ENCODE data around the gene CD52. TPM values are rescaled to one million over a fixed set of nuclear protein-coding genes. Genes with fewer than 3 reads are reported as not detected.

Gene CD52
- total and polyA plus RNA-seq, 2 of the 13 experiments (the other 11 are each of a cell fraction or from before 2014, with no cell fraction given): 0.32 TPM; not detected in 1

DNA sequence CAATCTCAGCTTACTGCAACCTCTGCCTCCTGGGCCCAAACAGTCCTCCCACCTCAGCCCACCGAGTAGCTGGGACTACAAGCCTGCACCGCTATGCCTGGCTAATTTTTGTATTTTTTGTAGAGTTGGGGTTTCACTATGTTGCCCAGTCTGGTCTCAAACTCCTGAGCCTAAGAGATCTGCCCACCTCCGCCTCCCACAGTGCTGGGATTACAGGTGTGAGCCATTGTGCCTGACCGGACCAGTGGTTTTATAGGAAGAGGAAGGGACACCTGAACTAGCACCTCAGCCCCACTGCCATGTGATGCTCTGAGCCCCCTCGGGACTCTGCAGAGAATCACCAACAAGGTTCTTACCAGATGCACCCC is 32.1 kb downstream of the CD52 start:
- H3K79me2 ChIP-seq (ENCODE audit: insufficient read depth, low read length): peaks cover 5% of the 10 kb centered on the region
- H3K27me3 ChIP-seq (ENCODE audit: control insufficient read depth in 1 of 2, insufficient read depth in 2 of 2, low read length in 2 of 2): no peaks in the 10 kb centered on the region
- peaks cover 71% of the 10 kb centered on the region for H3K4me1 ChIP-seq (ENCODE audit: insufficient read depth, low read length)
- H3K4me3 ChIP-seq (replicated peaks in 1 of 3; ENCODE audit: insufficient read depth in 1 of 3, low read depth in 2 of 3, low read length in 3 of 3): peak overlapping the region in 1 of 3 experiments; percentile 18; a peak in 1 of 6 replicates
- H2AFZ ChIP-seq (ENCODE audit: low read length): no peak overlapping the region
- DNase-seq (ENCODE audit: low spot score): no peak
- intact Hi-C loops (cut with micrococcal nuclease; ENCODE audit: unreplicated experiment) (loop anchor here (2.0 kb wide), 1 partner anchor 43 kb away; the partner anchor contains the start of gene UBXN11), in situ Hi-C loops (cut with HindIII; ENCODE audit: extremely low pct_ligation_motif_present, low pct_unique_long_range_greater_than_20kb) (no loop called here)
- WGBS (ENCODE audit: low lambda C conversion rate): 94% methylated on average over 5 of the region's 5 CpGs
- no peak for ATAC-seq
- H3K27ac ChIP-seq (ENCODE audit: extremely low read length, insufficient read depth, low read length): peak overlapping the region; percentile 100
- H3K36me3 ChIP-seq (replicated peaks in 1 of 2; ENCODE audit: control insufficient read depth in 1 of 2, insufficient read depth in 2 of 2, low read length in 2 of 2): no peaks in the 10 kb centered on the region
- no TSS peak for BruUV-seq (replicated peaks)
- peak overlapping the region; percentile 90 for H3K4me2 ChIP-seq (ENCODE audit: low read depth, low read length)
- ChIA-PET CTCF (ENCODE audit: low intra/inter-chr PET ratio, low total read pairs) (no interaction called here), POLR2A (interaction anchor here (1.0 to 4.0 kb wide), 9 partner anchors 7 to 82 kb away, joined by 3 to 65 read pairs (median 6); partner anchors contain the start of genes DHDDS and SH3BGRL3)
- H3K9ac ChIP-seq (ENCODE audit: insufficient read depth, low read depth, low read length): peak overlapping the region; percentile 94
- H4K20me1 ChIP-seq (ENCODE audit: insufficient read depth, low read length): no peaks in the 10 kb centered on the region
- no peak for TF ChIP-seq ZNF264 (CRISPR knock-in tag; IDR thresholded peaks at IDR 0.05)
- no peak for TF ChIP-seq PPARG (CRISPR knock-in tag; conservative IDR thresholded peaks at IDR 0.05)
- no peak for TF ChIP-seq HDAC2 (CRISPR knock-in tag; IDR thresholded peaks at IDR 0.05)
- TF ChIP-seq, protein P1, sequence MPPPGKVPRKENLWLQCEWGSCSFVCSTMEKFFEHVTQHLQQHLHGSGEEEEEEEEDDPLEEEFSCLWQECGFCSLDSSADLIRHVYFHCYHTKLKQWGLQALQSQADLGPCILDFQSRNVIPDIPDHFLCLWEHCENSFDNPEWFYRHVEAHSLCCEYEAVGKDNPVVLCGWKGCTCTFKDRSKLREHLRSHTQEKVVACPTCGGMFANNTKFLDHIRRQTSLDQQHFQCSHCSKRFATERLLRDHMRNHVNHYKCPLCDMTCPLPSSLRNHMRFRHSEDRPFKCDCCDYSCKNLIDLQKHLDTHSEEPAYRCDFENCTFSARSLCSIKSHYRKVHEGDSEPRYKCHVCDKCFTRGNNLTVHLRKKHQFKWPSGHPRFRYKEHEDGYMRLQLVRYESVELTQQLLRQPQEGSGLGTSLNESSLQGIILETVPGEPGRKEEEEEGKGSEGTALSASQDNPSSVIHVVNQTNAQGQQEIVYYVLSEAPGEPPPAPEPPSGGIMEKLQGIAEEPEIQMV (CRISPR knock-in tag; IDR thresholded peaks at IDR 0.05; ENCODE audit: low read depth): no peak
- no peak for TF ChIP-seq KMT2B (CRISPR knock-in tag; IDR thresholded peaks at IDR 0.05)
- TF ChIP-seq FIP1L1 (IDR thresholded peaks at IDR 0.05; ENCODE audit: borderline replicate concordance, insufficient read depth, low read depth, low read length): no peak
- TF ChIP-seq FLYWCH1 (CRISPR knock-in tag; IDR thresholded peaks at IDR 0.05): no peak
- no peak for TF ChIP-seq ZNF431 (CRISPR knock-in tag; IDR thresholded peaks at IDR 0.05; ENCODE audit: borderline replicate concordance, low read depth)
- TF ChIP-seq ZFP62 (CRISPR knock-in tag; IDR thresholded peaks at IDR 0.05): no peak
- TF ChIP-seq, protein P2, sequence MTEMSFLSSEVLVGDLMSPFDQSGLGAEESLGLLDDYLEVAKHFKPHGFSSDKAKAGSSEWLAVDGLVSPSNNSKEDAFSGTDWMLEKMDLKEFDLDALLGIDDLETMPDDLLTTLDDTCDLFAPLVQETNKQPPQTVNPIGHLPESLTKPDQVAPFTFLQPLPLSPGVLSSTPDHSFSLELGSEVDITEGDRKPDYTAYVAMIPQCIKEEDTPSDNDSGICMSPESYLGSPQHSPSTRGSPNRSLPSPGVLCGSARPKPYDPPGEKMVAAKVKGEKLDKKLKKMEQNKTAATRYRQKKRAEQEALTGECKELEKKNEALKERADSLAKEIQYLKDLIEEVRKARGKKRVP (CRISPR knock-in tag; IDR thresholded peaks at IDR 0.05): no peak
- TF ChIP-seq TEAD2 (CRISPR knock-in tag; IDR thresholded peaks at IDR 0.05): no peak
- no peak for TF ChIP-seq U2AF2 (IDR thresholded peaks at IDR 0.05; ENCODE audit: low read depth, low read length)
- TF ChIP-seq ZFAT (CRISPR knock-in tag; conservative IDR thresholded peaks at IDR 0.05): no peak
- TF ChIP-seq SNRNP70 (IDR thresholded peaks at IDR 0.05; ENCODE audit: low read depth, low read length): no peak
- 0 out of 2 replicates have a peak, but pooled peaks have one; percentile 3 for TF ChIP-seq ZNF17 (CRISPR knock-in tag; IDR thresholded peaks at IDR 0.05)
- TF ChIP-seq, protein P3, sequence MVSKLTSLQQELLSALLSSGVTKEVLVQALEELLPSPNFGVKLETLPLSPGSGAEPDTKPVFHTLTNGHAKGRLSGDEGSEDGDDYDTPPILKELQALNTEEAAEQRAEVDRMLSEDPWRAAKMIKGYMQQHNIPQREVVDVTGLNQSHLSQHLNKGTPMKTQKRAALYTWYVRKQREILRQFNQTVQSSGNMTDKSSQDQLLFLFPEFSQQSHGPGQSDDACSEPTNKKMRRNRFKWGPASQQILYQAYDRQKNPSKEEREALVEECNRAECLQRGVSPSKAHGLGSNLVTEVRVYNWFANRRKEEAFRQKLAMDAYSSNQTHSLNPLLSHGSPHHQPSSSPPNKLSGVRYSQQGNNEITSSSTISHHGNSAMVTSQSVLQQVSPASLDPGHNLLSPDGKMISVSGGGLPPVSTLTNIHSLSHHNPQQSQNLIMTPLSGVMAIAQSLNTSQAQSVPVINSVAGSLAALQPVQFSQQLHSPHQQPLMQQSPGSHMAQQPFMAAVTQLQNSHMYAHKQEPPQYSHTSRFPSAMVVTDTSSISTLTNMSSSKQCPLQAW (CRISPR knock-in tag; IDR thresholded peaks at IDR 0.05): peak; percentile 58; the same call in 1 of the 2 replicates
- no peak for TF ChIP-seq ZNF782 (CRISPR knock-in tag; IDR thresholded peaks at IDR 0.05; ENCODE audit: borderline replicate concordance)
- TF ChIP-seq, protein P4, sequence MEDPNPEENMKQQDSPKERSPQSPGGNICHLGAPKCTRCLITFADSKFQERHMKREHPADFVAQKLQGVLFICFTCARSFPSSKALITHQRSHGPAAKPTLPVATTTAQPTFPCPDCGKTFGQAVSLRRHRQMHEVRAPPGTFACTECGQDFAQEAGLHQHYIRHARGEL (CRISPR knock-in tag; IDR thresholded peaks at IDR 0.05): no peak
- no peak for TF ChIP-seq EEA1 (CRISPR knock-in tag; IDR thresholded peaks at IDR 0.05; ENCODE audit: borderline replicate concordance)
- TF ChIP-seq ZBTB38 (CRISPR knock-in tag; IDR thresholded peaks at IDR 0.05): peak; percentile 34; the same call in 1 of the 2 replicates
- no peak for TF ChIP-seq CENPT (CRISPR knock-in tag; IDR thresholded peaks at IDR 0.05; ENCODE audit: low read depth)
- peak; percentile 84 for TF ChIP-seq ZNF121 (CRISPR knock-in tag; IDR thresholded peaks at IDR 0.05)
- no peak for TF ChIP-seq GTF2F1 (IDR thresholded peaks at IDR 0.05; ENCODE audit: low read length)
- no peaks in the 10 kb centered on the region for H3K9me3 ChIP-seq (ENCODE audit: low read length)
- FAIRE-seq: no peak

Data from HepG2 (cell line).